Midbrain (tissue), 1 donor: ENCODE measurements around the gene MTERF4.

Source experiments
- DNase-seq: peaks from one replicate; lab custom pipeline; 2025; lab: John Stamatoyannopoulos, UW

MTERF4 gene

GRCh38 chr2:241049739-241050623 is 52.1 kb downstream of the MTERF4 start:
- DNase-seq: no peak

GRCh38 chr2:241048949-241049343 is 53.1 kb downstream of the MTERF4 start:
- DNase-seq: no peak

- DNase-seq: no peak
Observed at GRCh38 chr2:241048149-241048948, 53.7 kb downstream of the MTERF4 start.

GRCh38 chr2:241047253-241048010 is 54.7 kb downstream of the MTERF4 start:
- no peak for DNase-seq
